CD8-positive, alpha-beta memory T cell (primary cell): Measurements from ENCODE around the gene TPO. TPM values are rescaled to one million over a fixed set of nuclear protein-coding genes. Genes with fewer than 3 reads are reported as not detected.
A peak's percentile ranks its signal among the peaks of the same experiment; 100 is the strongest.

ENCODE experiments used
- CTCF ChIA-PET: fragments of 350-600 bp; sonication (Branson Sonifier 250); formaldehyde crosslinking; loops from one replicate; lab custom pipeline; 2021; ENCODE audit warnings: antibody characterized with exemption; lab: Charles Lee
- POLR2A ChIA-PET: fragments of 350-600 bp; sonication (Branson Sonifier 250); formaldehyde crosslinking; loops from one replicate; lab custom pipeline; 2021; ENCODE audit warnings: antibody characterized with exemption; lab: Charles Lee
- DNase-seq, 5 donors: peaks; one replicate each; pipeline versions ENCODE4 v3.0.0 to v3.0.0-alpha.2; 2020 to 2022; ENCODE audit warnings: mixed read lengths in 1 of 5
- H3K27ac ChIP-seq: one replicate; pipeline ENCODE4 v1.7.0; 2013; ENCODE audit warnings: low read depth, mild to moderate bottlenecking, low read length, moderate library complexity
- H3K27me3 ChIP-seq: 2 replicates; pipeline ENCODE4 v1.7.0; 2013; ENCODE audit warnings: low read length, mild to moderate bottlenecking; ENCODE audit not compliant: insufficient read depth, poor library complexity, severe bottlenecking
- H3K36me3 ChIP-seq: 2 replicates; pipeline ENCODE4 v1.7.0; 2013; ENCODE audit warnings: mild to moderate bottlenecking, low read length, moderate library complexity; ENCODE audit not compliant: insufficient read depth
- H3K4me1 ChIP-seq: 2 replicates; pipeline ENCODE4 v1.7.0; 2013; ENCODE audit warnings: mild to moderate bottlenecking, low read length, moderate library complexity; ENCODE audit not compliant: insufficient read depth
- H3K4me3 ChIP-seq: 2 replicates; pipeline ENCODE4 v1.7.0; 2013; ENCODE audit warnings: mild to moderate bottlenecking, low read length
- H3K9me3 ChIP-seq: 2 replicates; pipeline ENCODE4 v1.7.0; 2013; ENCODE audit warnings: mild to moderate bottlenecking, low read length
- H3K27ac Mint-ChIP-seq, 8 donors: one replicate each; pipeline ENCODE4 v1.8.0; 2020 to 2021; ENCODE audit warnings: mixed read lengths in 8 of 8, mild to moderate bottlenecking in 6 of 8, inconsistent platforms in 3 of 8, moderate library complexity in 3 of 8
- H3K27me3 Mint-ChIP-seq, 2 donors: one replicate each; pipeline ENCODE4 v1.8.0; 2020 to 2021; ENCODE audit warnings: mixed read lengths in 2 of 2, mild to moderate bottlenecking in 1 of 2, moderate library complexity in 1 of 2
- H3K36me3 Mint-ChIP-seq, 3 donors: one replicate each; pipeline ENCODE4 v1.8.0; 2020 to 2021; ENCODE audit warnings: mixed read lengths in 3 of 3, inconsistent platforms in 1 of 3, mild to moderate bottlenecking in 1 of 3
- H3K4me1 Mint-ChIP-seq, 3 donors: one replicate each; pipeline ENCODE4 v1.8.0; 2020 to 2021; ENCODE audit warnings: mixed read lengths in 3 of 3, inconsistent platforms in 1 of 3, mild to moderate bottlenecking in 1 of 3
- H3K4me3 Mint-ChIP-seq, 7 donors: one replicate each; pipeline ENCODE4 v1.8.0; 2020 to 2021; ENCODE audit warnings: mixed read lengths in 7 of 7, mild to moderate bottlenecking in 6 of 7, moderate library complexity in 4 of 7, inconsistent platforms in 2 of 7
- H3K9me3 Mint-ChIP-seq, 5 donors: one replicate each; pipeline ENCODE4 v1.8.0; 2020 to 2022; ENCODE audit warnings: mixed read lengths in 5 of 5, mild to moderate bottlenecking in 3 of 5, moderate library complexity in 2 of 5, inconsistent platforms in 1 of 5
- polyA plus RNA-seq: library from polyadenylated mRNA; unstranded; fragments of 300-500 nt; fragmentation: Illumina TruSeq; gene quantifications from one replicate; pipeline ENCODE4 v1.2.3, GENCODE V29; 2021
- total RNA-seq, 2 experiments: library from RNA; stranded (reverse); gene quantifications; one replicate each; pipeline ENCODE4 v1.2.3, GENCODE V29; 2021

Gene TPO
- total and polyA plus RNA-seq, 3 experiments from 2014 or later, result 1.8 TPM; not detected in 2

DNA sequence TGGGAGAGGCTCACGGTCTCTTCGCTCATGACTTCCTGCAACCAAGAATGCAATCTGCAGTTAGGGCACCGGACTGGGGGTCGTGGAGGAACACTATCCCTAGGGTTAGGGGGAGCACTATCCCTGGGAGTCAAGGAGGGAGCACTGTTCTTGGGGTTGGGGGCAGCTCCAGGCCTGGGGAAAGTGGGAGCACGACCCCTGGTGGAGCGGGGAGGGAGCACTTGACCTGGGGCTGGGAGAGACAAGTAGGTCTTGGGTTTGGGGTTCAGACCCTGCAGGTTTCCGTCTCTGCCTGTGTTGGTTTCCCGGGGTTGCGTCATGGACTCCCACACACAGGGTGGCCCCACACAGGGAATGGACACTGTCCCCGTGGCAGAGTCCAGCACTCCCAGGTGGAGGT lies 133.6 kb downstream of the TPO start:
- Mint-ChIP-seq H3K27ac (no peak overlapping the region), H3K9me3 (no peaks in the 10 kb centered on the region), H3K4me3 (no peak overlapping the region), H3K27me3 (peaks cover 4 to 8% of the 10 kb centered on the region in 2 donors), H3K4me1 (peaks cover 0 to 13% (median 0%) of the 10 kb centered on the region in 3 donors), H3K36me3 (no peaks in the 10 kb centered on the region)
- H3K9me3 ChIP-seq, result no peaks in the 10 kb centered on the region
- POLR2A ChIA-PET, result no interaction called here
- no peaks in the 10 kb centered on the region for H3K36me3 ChIP-seq
- no peak for DNase-seq
- no peaks in the 10 kb centered on the region for H3K27me3 ChIP-seq
- no peak overlapping the region for H3K4me3 ChIP-seq
- no peak overlapping the region for H3K27ac ChIP-seq
- CTCF ChIA-PET, result interaction anchor here (0.6 to 1.4 kb wide), 4 partner anchors 15 to 593 kb away, joined by 3 read pairs; no protein-coding TSS in a partner anchor
- H3K4me1 ChIP-seq, result no peaks in the 10 kb centered on the region

DNA sequence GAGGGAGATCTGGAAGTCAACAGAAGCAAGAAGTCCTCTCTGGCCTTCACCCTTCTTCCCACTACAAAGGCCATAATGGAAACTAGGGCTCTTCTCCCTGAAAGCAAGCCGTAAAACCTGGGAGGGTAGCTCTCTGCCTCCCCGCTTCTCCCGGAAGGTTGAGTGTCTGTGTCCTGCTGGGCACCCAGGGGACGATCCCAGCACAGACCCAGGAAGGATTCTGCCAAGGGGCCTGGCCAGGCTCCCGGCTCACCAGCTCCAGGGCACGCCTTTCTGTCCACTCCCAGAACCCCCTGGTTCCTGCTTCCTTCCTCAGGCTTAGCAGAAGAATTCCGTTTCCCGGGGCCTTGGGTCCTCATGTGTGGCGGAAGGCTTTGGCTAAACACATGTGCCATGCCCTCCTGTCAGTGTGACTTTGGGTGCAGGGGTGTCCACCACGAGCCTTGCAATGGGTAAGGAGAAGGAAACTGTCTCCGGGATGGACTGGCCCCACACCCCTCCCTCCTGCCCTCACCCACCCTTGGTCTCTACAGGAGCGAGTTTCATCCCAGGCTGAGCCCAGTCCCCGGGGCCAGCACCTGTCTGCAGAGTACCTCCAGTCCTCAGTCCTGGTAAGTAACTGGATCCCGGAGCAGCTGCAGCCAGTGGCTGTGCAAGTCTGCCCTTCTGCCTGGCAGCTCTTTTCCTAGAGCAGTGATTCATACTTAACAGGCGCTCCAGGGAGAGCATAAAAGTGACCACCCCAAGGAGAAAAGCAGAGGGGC lies 135.8 kb downstream of the TPO start:
- no peak overlapping the region for H3K4me3 ChIP-seq
- Mint-ChIP-seq H3K4me3 (no peak overlapping the region), H3K27me3 (peaks cover 4 to 8% of the 10 kb centered on the region in 2 donors), H3K4me1 (peaks cover 0 to 13% (median 0%) of the 10 kb centered on the region in 3 donors), H3K27ac (no peak overlapping the region), H3K9me3 (no peaks in the 10 kb centered on the region), H3K36me3 (no peaks in the 10 kb centered on the region)
- ChIA-PET POLR2A (no interaction called here), CTCF (interaction anchor here (1.1 to 1.4 kb wide), 2 partner anchors 8 to 18 kb away, joined by 3 to 6 read pairs; no protein-coding TSS in a partner anchor)
- DNase-seq, result no peak
- H3K27ac ChIP-seq, result no peak overlapping the region
- no peaks in the 10 kb centered on the region for H3K4me1 ChIP-seq
- H3K36me3 ChIP-seq, result no peaks in the 10 kb centered on the region
- no peaks in the 10 kb centered on the region for H3K27me3 ChIP-seq
- H3K9me3 ChIP-seq, result no peaks in the 10 kb centered on the region

- Mint-ChIP-seq H3K27me3 (peaks cover 4 to 8% of the 10 kb centered on the region in 2 donors), H3K36me3 (no peaks in the 10 kb centered on the region), H3K9me3 (no peaks in the 10 kb centered on the region), H3K27ac (no peak overlapping the region), H3K4me3 (no peak overlapping the region), H3K4me1 (peaks cover 0 to 13% (median 0%) of the 10 kb centered on the region in 3 donors)
- Histone ChIP-seq H3K4me3 (no peak overlapping the region), H3K36me3 (no peaks in the 10 kb centered on the region), H3K4me1 (no peaks in the 10 kb centered on the region), H3K27me3 (no peaks in the 10 kb centered on the region), H3K27ac (no peak overlapping the region), H3K9me3 (no peaks in the 10 kb centered on the region)
- DNase-seq, result no peak
- CTCF ChIA-PET, result interaction anchor here (1.0 to 1.2 kb wide), 4 partner anchors 8 to 274 kb away, joined by 3 to 6 read pairs (median 4); no protein-coding TSS in a partner anchor
- POLR2A ChIA-PET, result no interaction called here
These were observed 136.8 kb downstream of the TPO start for GRCh38 chr2:1550076-1550475.

DNA sequence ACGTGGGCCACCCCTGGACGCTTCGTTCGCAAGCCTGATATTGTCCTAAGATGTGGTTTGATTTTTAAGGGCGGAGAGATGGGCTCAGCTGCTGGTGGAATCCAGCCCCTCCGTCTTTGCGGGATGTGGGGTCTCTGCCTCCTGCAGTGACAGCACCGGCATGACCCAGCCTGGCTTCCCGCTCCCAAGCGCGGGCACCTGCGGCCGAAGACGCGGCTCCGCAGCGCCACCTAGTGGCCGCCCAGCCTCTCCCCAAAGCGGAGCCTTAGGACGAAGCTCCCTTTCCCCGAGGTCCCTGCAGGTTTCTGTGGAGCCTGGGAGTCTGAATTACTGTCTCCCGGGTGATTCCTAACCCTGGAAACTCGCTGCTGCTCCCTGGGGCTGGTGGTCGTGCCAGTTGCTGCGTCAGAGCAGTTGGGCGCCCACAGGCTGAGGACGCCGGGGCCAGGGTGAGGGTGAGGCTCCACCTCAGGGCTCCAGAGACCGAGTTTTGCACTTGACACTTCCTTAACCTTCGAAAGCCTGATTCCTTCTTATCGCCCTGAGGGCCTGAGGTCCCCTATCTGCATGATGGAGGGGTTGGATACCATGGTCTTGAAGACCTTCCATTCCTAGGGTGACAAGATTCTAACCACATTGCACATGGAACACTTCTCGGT lies 137.5 kb downstream of the TPO start:
- peak; percentile 24 to 59 (median 46) for DNase-seq
- no peaks in the 10 kb centered on the region for H3K36me3 Mint-ChIP-seq
- Histone ChIP-seq H3K36me3 (no peaks in the 10 kb centered on the region), H3K27me3 (no peaks in the 10 kb centered on the region), H3K4me3 (no peak overlapping the region), H3K4me1 (no peaks in the 10 kb centered on the region), H3K9me3 (no peaks in the 10 kb centered on the region), H3K27ac (no peak overlapping the region)
- H3K27me3 Mint-ChIP-seq, result peaks cover 4 to 8% of the 10 kb centered on the region in 2 donors
- no peak overlapping the region for H3K4me3 Mint-ChIP-seq
- no peak overlapping the region for H3K27ac Mint-ChIP-seq
- H3K9me3 Mint-ChIP-seq, result no peaks in the 10 kb centered on the region
- H3K4me1 Mint-ChIP-seq, result peaks cover 0 to 13% (median 0%) of the 10 kb centered on the region in 3 donors
- ChIA-PET POLR2A (no interaction called here), CTCF (interaction anchor here (0.8 to 1.4 kb wide), 6 partner anchors 9 to 275 kb away, joined by 3 to 6 read pairs (median 4); no protein-coding TSS in a partner anchor)

GRCh38 chr2:1551905-1552304 lies 138.6 kb downstream of the TPO start:
- H3K36me3 ChIP-seq, result no peaks in the 10 kb centered on the region
- H3K27ac ChIP-seq, result no peak overlapping the region
- ChIA-PET CTCF (interaction anchor here (0.9 to 1.4 kb wide), 4 partner anchors 10 to 595 kb away, joined by 3 to 5 read pairs (median 4); no protein-coding TSS in a partner anchor), POLR2A (no interaction called here)
- Mint-ChIP-seq H3K36me3 (no peaks in the 10 kb centered on the region), H3K27me3 (peaks cover 3 to 4% of the 10 kb centered on the region in 2 donors), H3K4me1 (peaks cover 0 to 10% (median 0%) of the 10 kb centered on the region in 3 donors), H3K27ac (no peak overlapping the region), H3K9me3 (no peaks in the 10 kb centered on the region), H3K4me3 (no peak overlapping the region)
- H3K27me3 ChIP-seq, result no peaks in the 10 kb centered on the region
- no peak overlapping the region for H3K4me3 ChIP-seq
- H3K9me3 ChIP-seq, result no peaks in the 10 kb centered on the region
- H3K4me1 ChIP-seq, result no peaks in the 10 kb centered on the region
- no peak for DNase-seq

GRCh38 chr2:1552611-1553010 lies 139.3 kb downstream of the TPO start:
- Mint-ChIP-seq H3K9me3 (no peaks in the 10 kb centered on the region), H3K36me3 (no peaks in the 10 kb centered on the region), H3K4me1 (peaks cover 0 to 10% (median 0%) of the 10 kb centered on the region in 3 donors), H3K4me3 (peak overlapping the region in 1 of 7 donors; percentile 25), H3K27ac (no peak overlapping the region), H3K27me3 (peaks cover 0 to 3% of the 10 kb centered on the region in 2 donors)
- Histone ChIP-seq H3K4me1 (no peaks in the 10 kb centered on the region), H3K27ac (no peak overlapping the region), H3K9me3 (no peaks in the 10 kb centered on the region), H3K4me3 (no peak overlapping the region), H3K27me3 (no peaks in the 10 kb centered on the region), H3K36me3 (no peaks in the 10 kb centered on the region)
- ChIA-PET POLR2A (no interaction called here), CTCF (interaction anchor here (1.2 kb wide), 1 partner anchor 595 kb away, joined by 3 read pairs; no protein-coding TSS in a partner anchor)
- no peak for DNase-seq

- H3K4me1 Mint-ChIP-seq, result peaks cover 0 to 10% (median 0%) of the 10 kb centered on the region in 3 donors
- Histone ChIP-seq H3K27me3 (no peaks in the 10 kb centered on the region), H3K9me3 (no peaks in the 10 kb centered on the region), H3K4me1 (no peaks in the 10 kb centered on the region), H3K4me3 (no peak overlapping the region), H3K27ac (no peak overlapping the region), H3K36me3 (no peaks in the 10 kb centered on the region)
- H3K36me3 Mint-ChIP-seq, result no peaks in the 10 kb centered on the region
- POLR2A ChIA-PET, result no interaction called here
- H3K9me3 Mint-ChIP-seq, result no peaks in the 10 kb centered on the region
- DNase-seq, result no peak
- peaks cover 0 to 1% of the 10 kb centered on the region in 2 donors for H3K27me3 Mint-ChIP-seq
- no peak overlapping the region for H3K27ac Mint-ChIP-seq
- H3K4me3 Mint-ChIP-seq, result no peak overlapping the region
- CTCF ChIA-PET, result no interaction called here
These were observed 140.5 kb downstream of the TPO start for GRCh38 chr2:1553671-1554295.
